Fibroblast of lung (primary cell): ENCODE results near the gene TSPAN18. TPM values are rescaled to one million over a fixed set of nuclear protein-coding genes. Genes with fewer than 3 reads are reported as not detected.

Source experiments
- DNase-seq, 2 donors: peaks; one replicate each; pipeline versions ENCODE4 v3.0.0 to v3.0.0-alpha.2; 2010; ENCODE audit warnings: low read depth in 2 of 2
- H2AFZ ChIP-seq: 2 replicates; pipeline ENCODE4 v1.5.1; 2012; ENCODE audit warnings: low read length, control low read depth, inconsistent platforms
- H3K27ac ChIP-seq: 2 replicates; pipeline ENCODE4 v1.5.1; 2011; ENCODE audit warnings: low read length, control low read depth; ENCODE audit not compliant: insufficient read depth
- H3K27me3 ChIP-seq: 2 replicates; pipeline ENCODE4 v1.5.1; 2011; ENCODE audit warnings: mild to moderate bottlenecking, low read length; ENCODE audit not compliant: control insufficient read depth, insufficient read depth
- H3K36me3 ChIP-seq: 2 replicates; pipeline ENCODE4 v1.5.1; 2011; ENCODE audit warnings: low read length; ENCODE audit not compliant: control insufficient read depth, insufficient read depth
- H3K4me1 ChIP-seq: 2 replicates; pipeline ENCODE4 v1.5.1; 2011; ENCODE audit warnings: low read length; ENCODE audit not compliant: control insufficient read depth, insufficient read depth; ENCODE audit errors: extremely low read depth
- H3K4me2 ChIP-seq: 2 replicates; pipeline ENCODE4 v1.5.1; 2011; ENCODE audit warnings: low read length, control low read depth; ENCODE audit not compliant: insufficient read depth; ENCODE audit errors: extremely low read depth
- H3K4me3 ChIP-seq, 4 experiments: fragments of 200-600 bp in 1 of 4; sonication (generic) in 1 of 4; replicated peaks in 1 of 4; 2 replicates each; pipeline ENCODE4 v1.5.1; 2011 to 2016; ENCODE audit warnings: low read length in 4 of 4, low read depth in 3 of 4, mild to moderate bottlenecking in 3 of 4, control low read depth in 2 of 4, inconsistent platforms in 1 of 4, mixed read lengths in 1 of 4; ENCODE audit not compliant: insufficient read depth in 1 of 4; ENCODE audit errors: control extremely low read depth in 1 of 4
- H3K79me2 ChIP-seq: 2 replicates; pipeline ENCODE4 v1.5.1; 2012; ENCODE audit warnings: mild to moderate bottlenecking, low read length, inconsistent platforms; ENCODE audit not compliant: control insufficient read depth, insufficient read depth
- H3K9ac ChIP-seq: 2 replicates; pipeline ENCODE4 v1.5.1; 2011; ENCODE audit warnings: mild to moderate bottlenecking, low read length, control low read depth; ENCODE audit not compliant: insufficient read depth
- H3K9me3 ChIP-seq: 2 replicates; pipeline ENCODE4 v1.5.1; 2012; ENCODE audit warnings: low read depth, low read length; ENCODE audit not compliant: control insufficient read depth, insufficient read depth
- H4K20me1 ChIP-seq: 2 replicates; pipeline ENCODE4 v1.5.1; 2011; ENCODE audit warnings: low read length; ENCODE audit not compliant: control insufficient read depth, insufficient read depth; ENCODE audit errors: extremely low read depth
- EZH2 ChIP-seq: IDR thresholded peaks from 2 replicates; pipeline ENCODE4 v1.5.1; 2012; ENCODE audit warnings: low read length, control low read depth, mild to moderate bottlenecking; ENCODE audit errors: missing control alignments
- polyA plus RNA-seq, 2 donors: library from polyadenylated mRNA; depleted of rRNA in 1 of 2; stranded (reverse) in 1 of 2; unstranded in 1 of 2; fragments of >200 nt; gene quantifications; 2 replicates each; pipeline ENCODE4 v1.2.1, GENCODE V29; 2011 to 2012; ENCODE audit warnings: missing spikeins in 1 of 2
- total RNA-seq: library from RNA; depleted of rRNA; stranded (reverse); fragments of >200 nt; gene quantifications from 2 replicates; pipeline ENCODE4 v1.2.1, GENCODE V29; 2014
- TF ChIP-seq, protein P1 (sequence below), 2 donors: IDR thresholded peaks in 1 of 2; conservative IDR thresholded peaks in 1 of 2; 1 replicate in 1 of 2; 2 replicates in 1 of 2; pipeline ENCODE4 v1.5.1; 2011 to 2012; ENCODE audit warnings: low read length in 2 of 2, control low read depth in 1 of 2, inconsistent platforms in 1 of 2, low read depth in 1 of 2, mild to moderate bottlenecking in 1 of 2

Gene TSPAN18
- total and polyA plus RNA-seq, 2 donors (not counting 1 experiment from before 2014, with no cell fraction given) = 0.15 TPM; not detected in 1

DNA sequence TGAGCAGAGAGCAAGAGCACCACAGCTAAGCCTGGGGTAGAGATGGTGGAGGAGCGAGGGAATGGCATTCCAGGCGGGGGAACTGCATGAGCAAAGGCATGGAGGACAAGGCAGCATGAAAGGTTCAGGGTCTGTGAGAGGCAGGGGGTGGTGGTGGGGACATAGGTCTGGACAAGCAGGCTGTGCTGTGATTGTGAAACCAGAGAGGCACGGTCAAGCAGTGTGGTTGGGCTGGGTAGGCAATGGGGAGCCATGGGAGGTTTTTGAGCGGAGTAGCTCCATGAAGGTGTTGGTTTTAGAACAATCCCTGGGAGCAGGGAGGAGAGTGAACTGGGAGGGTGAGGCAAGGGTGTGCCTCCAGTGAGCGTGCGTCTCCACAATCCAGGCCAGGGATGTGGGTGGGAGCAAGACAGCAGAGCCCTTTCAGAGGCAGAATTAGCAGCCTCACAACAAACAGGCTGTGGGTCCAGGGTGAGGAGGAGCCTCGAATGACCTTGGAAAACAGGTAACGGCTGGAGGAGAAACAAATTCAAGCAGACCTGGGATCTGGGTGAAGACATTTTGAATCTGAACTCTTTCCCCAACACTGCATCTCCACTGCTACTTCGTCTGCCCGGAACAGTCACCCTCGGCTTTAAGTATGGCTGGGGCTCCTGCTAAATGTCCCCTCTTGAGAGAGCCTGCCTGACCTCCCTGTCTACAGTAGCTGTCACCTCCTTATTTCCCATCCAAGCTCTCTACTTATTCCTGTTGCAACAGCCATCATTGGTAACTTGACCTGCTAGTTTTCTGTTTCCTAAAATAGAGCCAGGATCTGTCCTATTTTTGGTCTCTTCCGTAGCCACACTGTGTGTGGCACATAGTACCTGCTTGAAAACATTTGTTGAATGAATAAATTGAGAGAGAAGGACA, 27.0 kb upstream of the TSPAN18 start:
- Histone ChIP-seq H3K4me1 (no peaks in the 10 kb centered on the region), H3K4me2 (no peak overlapping the region), H3K9ac (no peak overlapping the region), H2AFZ (no peak overlapping the region), H3K27ac (no peak overlapping the region), H3K36me3 (no peaks in the 10 kb centered on the region), H3K79me2 (no peaks in the 10 kb centered on the region), H3K9me3 (no peaks in the 10 kb centered on the region), H3K4me3 (no peak overlapping the region), H3K27me3 (no peaks in the 10 kb centered on the region), H4K20me1 (no peaks in the 10 kb centered on the region)
- TF ChIP-seq EZH2 = no peak
- TF ChIP-seq, protein P1, sequence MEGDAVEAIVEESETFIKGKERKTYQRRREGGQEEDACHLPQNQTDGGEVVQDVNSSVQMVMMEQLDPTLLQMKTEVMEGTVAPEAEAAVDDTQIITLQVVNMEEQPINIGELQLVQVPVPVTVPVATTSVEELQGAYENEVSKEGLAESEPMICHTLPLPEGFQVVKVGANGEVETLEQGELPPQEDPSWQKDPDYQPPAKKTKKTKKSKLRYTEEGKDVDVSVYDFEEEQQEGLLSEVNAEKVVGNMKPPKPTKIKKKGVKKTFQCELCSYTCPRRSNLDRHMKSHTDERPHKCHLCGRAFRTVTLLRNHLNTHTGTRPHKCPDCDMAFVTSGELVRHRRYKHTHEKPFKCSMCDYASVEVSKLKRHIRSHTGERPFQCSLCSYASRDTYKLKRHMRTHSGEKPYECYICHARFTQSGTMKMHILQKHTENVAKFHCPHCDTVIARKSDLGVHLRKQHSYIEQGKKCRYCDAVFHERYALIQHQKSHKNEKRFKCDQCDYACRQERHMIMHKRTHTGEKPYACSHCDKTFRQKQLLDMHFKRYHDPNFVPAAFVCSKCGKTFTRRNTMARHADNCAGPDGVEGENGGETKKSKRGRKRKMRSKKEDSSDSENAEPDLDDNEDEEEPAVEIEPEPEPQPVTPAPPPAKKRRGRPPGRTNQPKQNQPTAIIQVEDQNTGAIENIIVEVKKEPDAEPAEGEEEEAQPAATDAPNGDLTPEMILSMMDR (conservative IDR thresholded peaks at IDR 0.05 in 1 of 2, IDR thresholded peaks at IDR 0.05 in 1 of 2; ENCODE audit: low read depth in 1 of 2, low read length in 2 of 2) = no peak
- DNase-seq = no peak

DNA sequence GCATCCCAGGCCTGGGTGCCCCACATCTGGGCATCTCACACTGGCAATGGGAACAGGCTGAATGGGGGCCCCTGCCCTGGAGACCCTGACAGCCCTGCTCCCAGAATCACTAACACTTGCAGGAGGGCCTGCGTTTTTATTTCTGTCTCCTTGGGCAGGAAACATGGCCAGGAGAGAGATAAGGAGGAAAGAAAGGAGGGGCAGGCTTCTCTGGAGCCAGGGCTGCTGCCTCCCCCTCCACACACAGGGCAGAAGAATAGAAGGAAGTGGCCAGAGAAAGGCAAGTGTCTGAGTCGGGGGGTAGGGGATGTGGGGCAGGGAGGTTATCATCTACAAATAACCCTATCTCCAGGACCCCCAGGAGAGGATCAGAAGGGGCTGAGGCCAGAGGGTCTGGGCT, 25.5 kb upstream of the TSPAN18 start:
- no peak for TF ChIP-seq EZH2
- TF ChIP-seq, protein P1 (conservative IDR thresholded peaks at IDR 0.05 in 1 of 2, IDR thresholded peaks at IDR 0.05 in 1 of 2; ENCODE audit: low read depth in 1 of 2, low read length in 2 of 2) = no peak
- Histone ChIP-seq H3K4me1 (no peaks in the 10 kb centered on the region), H3K27me3 (no peaks in the 10 kb centered on the region), H4K20me1 (no peaks in the 10 kb centered on the region), H3K9me3 (no peaks in the 10 kb centered on the region), H3K4me2 (no peak overlapping the region), H3K79me2 (no peaks in the 10 kb centered on the region), H3K36me3 (no peaks in the 10 kb centered on the region), H2AFZ (no peak overlapping the region), H3K4me3 (no peak overlapping the region), H3K9ac (no peak overlapping the region), H3K27ac (no peak overlapping the region)
- no peak for DNase-seq

DNA sequence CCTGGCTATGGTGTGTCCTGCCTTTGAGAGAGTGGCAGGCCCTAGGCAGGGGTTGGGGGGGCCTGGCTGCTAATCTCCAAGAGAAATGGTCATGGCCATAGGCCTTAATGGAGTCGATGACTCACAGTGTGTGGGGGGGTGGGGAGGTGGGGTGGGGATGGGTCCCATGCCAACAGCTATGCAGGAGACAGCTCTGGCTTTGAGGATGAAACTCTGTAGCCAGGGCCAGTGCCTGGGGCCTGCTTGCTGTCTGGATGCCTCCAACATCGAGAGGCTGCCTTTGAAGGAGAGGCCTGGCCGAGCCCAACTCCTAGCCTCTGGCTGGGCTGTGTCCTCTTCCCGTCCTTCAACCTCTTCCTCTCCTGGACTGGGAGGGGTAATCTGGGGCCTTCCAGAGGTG, 23.9 kb upstream of the TSPAN18 start:
- Histone ChIP-seq H3K27me3 (no peaks in the 10 kb centered on the region), H3K4me1 (no peaks in the 10 kb centered on the region), H3K9me3 (no peaks in the 10 kb centered on the region), H3K36me3 (no peaks in the 10 kb centered on the region), H2AFZ (no peak overlapping the region), H3K4me3 (no peak overlapping the region), H3K4me2 (no peak overlapping the region), H4K20me1 (no peaks in the 10 kb centered on the region), H3K27ac (no peak overlapping the region), H3K9ac (no peak overlapping the region), H3K79me2 (no peaks in the 10 kb centered on the region)
- peak in 1 of 2 donors; percentile 36 for DNase-seq
- TF ChIP-seq, protein P1 (conservative IDR thresholded peaks at IDR 0.05 in 1 of 2, IDR thresholded peaks at IDR 0.05 in 1 of 2; ENCODE audit: low read depth in 1 of 2, low read length in 2 of 2) = no peak
- TF ChIP-seq EZH2 = no peak
